ENCODE measurements around the gene SLC38A9.

DNA sequence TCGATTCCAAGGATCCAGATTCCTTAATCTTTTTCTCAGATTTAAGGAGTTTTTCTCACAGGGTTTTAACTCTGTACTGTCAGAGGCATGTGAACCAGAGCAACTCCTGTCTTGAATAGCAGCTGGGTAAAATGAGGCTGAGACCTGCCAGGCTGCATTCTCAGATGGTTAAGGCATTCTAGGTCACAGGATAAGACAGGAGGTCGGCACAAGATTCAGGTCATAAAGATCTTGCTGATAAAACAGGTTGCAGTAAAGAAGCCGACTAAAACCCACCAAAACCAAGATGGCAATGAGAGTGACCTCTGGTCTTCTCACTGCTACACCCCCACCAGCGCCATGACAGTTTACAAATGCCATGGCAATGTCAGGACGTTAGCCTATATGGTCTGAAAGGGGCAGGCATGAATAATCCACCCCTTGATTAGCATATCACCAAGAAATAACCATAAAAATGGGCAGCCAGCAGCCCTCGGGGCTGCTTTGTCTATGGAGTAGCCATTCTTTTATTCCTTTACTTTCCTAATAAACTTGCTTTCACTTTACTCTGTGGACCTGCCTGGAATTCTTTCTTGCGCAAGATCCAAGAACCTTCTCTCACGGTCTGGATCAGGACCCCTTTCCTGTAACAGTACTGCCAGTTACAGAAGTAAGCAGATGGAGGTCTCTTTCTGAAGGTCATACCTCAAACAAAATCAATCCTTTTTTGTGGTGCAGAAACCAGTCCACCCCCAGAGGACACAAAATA is 87.1 kb downstream of the SLC38A9 start:
- TF ChIP-seq, protein P1, sequence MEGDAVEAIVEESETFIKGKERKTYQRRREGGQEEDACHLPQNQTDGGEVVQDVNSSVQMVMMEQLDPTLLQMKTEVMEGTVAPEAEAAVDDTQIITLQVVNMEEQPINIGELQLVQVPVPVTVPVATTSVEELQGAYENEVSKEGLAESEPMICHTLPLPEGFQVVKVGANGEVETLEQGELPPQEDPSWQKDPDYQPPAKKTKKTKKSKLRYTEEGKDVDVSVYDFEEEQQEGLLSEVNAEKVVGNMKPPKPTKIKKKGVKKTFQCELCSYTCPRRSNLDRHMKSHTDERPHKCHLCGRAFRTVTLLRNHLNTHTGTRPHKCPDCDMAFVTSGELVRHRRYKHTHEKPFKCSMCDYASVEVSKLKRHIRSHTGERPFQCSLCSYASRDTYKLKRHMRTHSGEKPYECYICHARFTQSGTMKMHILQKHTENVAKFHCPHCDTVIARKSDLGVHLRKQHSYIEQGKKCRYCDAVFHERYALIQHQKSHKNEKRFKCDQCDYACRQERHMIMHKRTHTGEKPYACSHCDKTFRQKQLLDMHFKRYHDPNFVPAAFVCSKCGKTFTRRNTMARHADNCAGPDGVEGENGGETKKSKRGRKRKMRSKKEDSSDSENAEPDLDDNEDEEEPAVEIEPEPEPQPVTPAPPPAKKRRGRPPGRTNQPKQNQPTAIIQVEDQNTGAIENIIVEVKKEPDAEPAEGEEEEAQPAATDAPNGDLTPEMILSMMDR (optimal IDR thresholded peaks at IDR 0.05 in 1 of 3, IDR thresholded peaks at IDR 0.05 in 1 of 3, conservative IDR thresholded peaks at IDR 0.05 in 1 of 3; ENCODE audit: extremely low read depth in 1 of 3, insufficient read depth in 2 of 3, low read length in 3 of 3), result no peak
- TF ChIP-seq EZH2 (IDR thresholded peaks at IDR 0.05; ENCODE audit: low read length), result no peak

All from keratinocyte (primary cell).